IMR-90 (cell line): Measurements from ENCODE around the gene PDS5B. TPM values are rescaled to one million over a fixed set of nuclear protein-coding genes. Genes with fewer than 3 reads are reported as not detected.

ENCODE experiments used
- ATAC-seq: fragments of 200-7000 bp; cut with Tn5 transposase; 2 replicates; pipeline ENCODE4 v1.9.1; 2020; ENCODE audit warnings: low read depth, mild to moderate bottlenecking, moderate library complexity
- BruUV-seq: library from RNA; stranded (reverse); fragments of 400-500 nt; replicated peaks from 2 replicates; lab custom pipeline; 2021; lab: Mats Ljungman, UMichigan
- CTCF ChIA-PET: fragments of 300-600 bp; formaldehyde crosslinking; extraction: SDS; loops from one replicate; lab custom pipeline; 2021; ENCODE audit warnings: antibody characterized with exemption; lab: Yijun Ruan, JAX
- POLR2A ChIA-PET: fragments of 300-600 bp; sonication (Branson Sonifier 250); formaldehyde crosslinking; loops from one replicate; lab custom pipeline; 2022; ENCODE audit warnings: antibody characterized with exemption; ENCODE audit not compliant: unreplicated experiment; lab: Charles Lee
- DNase-seq: peaks from one replicate; pipeline ENCODE4 v3.0.0; 2013
- H2AFZ ChIP-seq: replicated peaks from 2 replicates; pipeline ENCODE3; 2013; ENCODE audit warnings: low read length, mild to moderate bottlenecking; ENCODE audit not compliant: poor library complexity
- H2AK5ac ChIP-seq: 2 replicates; pipeline ENCODE4 v1.6.1; 2013; ENCODE audit warnings: low read depth, low read length, inconsistent platforms
- H2AK9ac ChIP-seq: replicated peaks from 2 replicates; pipeline ENCODE3; 2013; ENCODE audit warnings: mild to moderate bottlenecking, low read depth, low read length, moderate library complexity; ENCODE audit not compliant: poor library complexity
- H2BK120ac ChIP-seq: 2 replicates; pipeline ENCODE4 v1.6.1; 2013; ENCODE audit warnings: low read depth, low read length, inconsistent platforms
- H2BK15ac ChIP-seq: 3 replicates; pipeline ENCODE4 v1.6.1; 2013; ENCODE audit warnings: low read depth, low read length, inconsistent platforms
- H2BK20ac ChIP-seq: 2 replicates; pipeline ENCODE4 v1.6.1; 2013; ENCODE audit warnings: low read depth, mild to moderate bottlenecking, inconsistent platforms, low read length, moderate library complexity
- H2BK5ac ChIP-seq: 2 replicates; pipeline ENCODE4 v1.6.1; 2013; ENCODE audit warnings: mild to moderate bottlenecking, low read depth, low read length, inconsistent platforms; ENCODE audit not compliant: poor library complexity, severe bottlenecking
- H3K14ac ChIP-seq: replicated peaks from 2 replicates; pipeline ENCODE4 v1.6.1; 2013; ENCODE audit warnings: low read depth, low read length, inconsistent platforms
- H3K18ac ChIP-seq: 2 replicates; pipeline ENCODE4 v1.6.1; 2013; ENCODE audit warnings: low read depth, low read length, control low read depth
- H3K23ac ChIP-seq: 2 replicates; pipeline ENCODE4 v1.6.1; 2013; ENCODE audit warnings: low read depth, low read length, inconsistent platforms
- H3K27ac ChIP-seq: 2 replicates; pipeline ENCODE4 v1.5.1; 2013; ENCODE audit warnings: mild to moderate bottlenecking, control low read depth, low read length; ENCODE audit not compliant: insufficient read depth
- H3K27me3 ChIP-seq: 2 replicates; pipeline ENCODE4 v1.6.1; 2013; ENCODE audit warnings: low read length; ENCODE audit not compliant: control insufficient read depth, insufficient read depth
- H3K36me3 ChIP-seq: 2 replicates; pipeline ENCODE4 v1.6.1; 2013; ENCODE audit warnings: low read length, mixed read lengths; ENCODE audit not compliant: control insufficient read depth, insufficient read depth
- H3K4ac ChIP-seq: 2 replicates; pipeline ENCODE4 v1.6.1; 2013; ENCODE audit warnings: low read depth, low read length, inconsistent platforms
- H3K4me1 ChIP-seq: 2 replicates; pipeline ENCODE4 v1.6.1; 2013; ENCODE audit warnings: low read length, mixed read lengths; ENCODE audit not compliant: control insufficient read depth, insufficient read depth
- H3K4me2 ChIP-seq: 2 replicates; pipeline ENCODE4 v1.6.1; 2013; ENCODE audit warnings: low read depth, mild to moderate bottlenecking, control low read depth, low read length, moderate library complexity
- H3K4me3 ChIP-seq: 2 replicates; pipeline ENCODE4 v1.5.1; 2013; ENCODE audit warnings: low read depth, mild to moderate bottlenecking, control low read depth, low read length, moderate library complexity; ENCODE audit not compliant: insufficient read depth
- H3K56ac ChIP-seq: 2 replicates; pipeline ENCODE4 v1.6.1; 2013; ENCODE audit warnings: low read length, inconsistent platforms; ENCODE audit not compliant: insufficient read depth; ENCODE audit errors: extremely low read depth
- H3K79me1 ChIP-seq, 2 experiments: 2 replicates each; pipeline ENCODE4 v1.6.1; 2013; ENCODE audit warnings: low read length in 2 of 2, inconsistent platforms in 1 of 2, low read depth in 1 of 2
- H3K9ac ChIP-seq: 2 replicates; pipeline ENCODE4 v1.6.1; 2013; ENCODE audit warnings: low read depth, low read length, control low read depth
- H3K9me1 ChIP-seq: 2 replicates; pipeline ENCODE4 v1.6.1; 2013; ENCODE audit warnings: low read length, inconsistent platforms; ENCODE audit not compliant: insufficient read depth
- H3K9me3 ChIP-seq: 2 replicates; pipeline ENCODE4 v1.6.1; 2013; ENCODE audit warnings: low read length; ENCODE audit not compliant: control insufficient read depth, insufficient read depth
- H4K20me1 ChIP-seq: 2 replicates; pipeline ENCODE4 v1.6.1; 2013; ENCODE audit warnings: low read length, inconsistent platforms; ENCODE audit not compliant: insufficient read depth
- H4K5ac ChIP-seq: 2 replicates; pipeline ENCODE4 v1.6.1; 2013; ENCODE audit warnings: mild to moderate bottlenecking, low read depth, low read length, control low read depth
- H4K8ac ChIP-seq, 2 experiments: 2 replicates each; pipeline ENCODE4 v1.6.1; 2013; ENCODE audit warnings: low read depth in 2 of 2, low read length in 2 of 2, control low read depth in 1 of 2, inconsistent platforms in 1 of 2
- H4K91ac ChIP-seq: 2 replicates; pipeline ENCODE4 v1.6.1; 2013; ENCODE audit warnings: low read depth, low read length, inconsistent platforms; ENCODE audit not compliant: insufficient read depth
- CHD1 ChIP-seq: IDR thresholded peaks from 2 replicates; pipeline ENCODE4 v1.6.1; 2012; ENCODE audit warnings: low read depth, low read length, improper control_type of control experiment
- CTCF ChIP-seq: conservative IDR thresholded peaks from 2 replicates; pipeline ENCODE4 v1.5.1; 2012; ENCODE audit warnings: mild to moderate bottlenecking, low read depth, low read length, improper control_type of control experiment
- MAZ ChIP-seq: IDR thresholded peaks from 2 replicates; pipeline ENCODE4 v1.6.1; 2012; ENCODE audit warnings: low read depth, mild to moderate bottlenecking, low read length, improper control_type of control experiment, moderate library complexity, borderline replicate concordance
- NFE2L2 ChIP-seq: fragments of 150-350 bp; IDR thresholded peaks from 2 replicates; pipeline ENCODE4 v1.6.1; 2016; ENCODE audit warnings: low read depth, mild to moderate bottlenecking, low read length
- POLR2A ChIP-seq: IDR thresholded peaks from 2 replicates; pipeline ENCODE4 v1.6.1; 2012; ENCODE audit warnings: mild to moderate bottlenecking, low read depth, low read length
- RAD21 ChIP-seq: IDR thresholded peaks from 2 replicates; pipeline ENCODE4 v1.6.1; 2012; ENCODE audit warnings: low read length, improper control_type of control experiment
- WGBS, 2 experiments: methylation state at CpG; one replicate each; pipeline versions ENCODE4 v1.1.5 to v1.1.7; 2013; ENCODE audit warnings: missing lambda C conversion rate in 2 of 2; ENCODE audit not compliant: insufficient read length in 1 of 2; ENCODE audit errors: extremely low coverage in 2 of 2; 5-methylcytosine and 5-hydroxymethylcytosine counted together
- dilution Hi-C: fragments of 300-500 bp; cut with HindIII; formaldehyde crosslinking; loops from one replicate; pipeline ENCODE4 v1.14.3; 2018; ENCODE audit warnings: low sequenced_read_pairs; ENCODE audit not compliant: unreplicated experiment
- in situ Hi-C: fragments of 300-500 bp; cut with MboI; formaldehyde crosslinking; loops from 3 replicates; pipeline ENCODE4 v1.14.3; 2019; ENCODE audit warnings: low sequenced_read_pairs, inconsistent platforms, mixed read lengths
- intact Hi-C: fragments of 100-400 bp; cut with micrococcal nuclease; formaldehyde crosslinking; loops from 2 replicates; pipeline ENCODE4 v1.10.0; 2022
- polyA plus RNA-seq, 3 experiments: library from polyadenylated mRNA; depleted of rRNA; stranded (reverse); fragments of >200 nt; gene quantifications; 2 replicates each; pipeline ENCODE4 v1.2.3, GENCODE V29; 2012; ENCODE audit warnings: low replicate concordance in 1 of 3
- total RNA-seq: library from RNA; depleted of rRNA; stranded (reverse); fragments of >200 nt; gene quantifications from 2 replicates; pipeline ENCODE4 v1.2.3, GENCODE V29; 2012
- TF ChIP-seq, protein P1 (sequence below): fragments of 150-350 bp; IDR thresholded peaks from 2 replicates; pipeline ENCODE4 v1.6.1; 2016; ENCODE audit warnings: low read depth, mild to moderate bottlenecking, low read length, moderate library complexity, borderline replicate concordance

PDS5B gene
- total and polyA plus RNA-seq, 2 of the 4 experiments (the other 2 are of a cell fraction) = 6.2 to 20.1 TPM

DNA sequence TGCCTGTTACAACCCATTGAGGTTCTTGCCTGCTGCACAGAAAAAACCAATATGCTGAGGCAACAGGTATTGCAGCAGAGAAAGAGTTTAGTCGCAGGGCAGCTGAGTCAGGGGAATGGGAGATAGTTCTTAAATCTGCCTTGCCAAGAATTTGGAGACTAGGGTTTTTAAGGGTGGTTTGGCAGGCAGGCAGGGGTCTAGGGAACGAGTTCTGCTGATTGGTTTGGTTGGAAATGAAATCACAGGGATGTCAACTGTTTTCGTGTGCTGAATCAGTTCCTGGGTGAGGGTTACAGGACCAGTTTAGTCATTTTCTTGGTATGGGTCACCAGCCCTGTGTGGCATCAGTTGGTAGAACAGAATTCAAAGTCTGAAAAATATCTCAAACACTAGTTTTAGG is 36.6 kb downstream of the PDS5B start:
- Histone ChIP-seq H2BK15ac (no peak overlapping the region), H3K18ac (no peak overlapping the region), H3K4me3 (no peak overlapping the region), H3K79me1 (peaks cover 34 to 52% of the 10 kb centered on the region in 2 experiments), H3K27me3 (no peaks in the 10 kb centered on the region), H3K4me1 (peaks cover 4% of the 10 kb centered on the region; the same call in 1 of the 2 replicates), H3K14ac (no peak overlapping the region), H3K36me3 (no peaks in the 10 kb centered on the region), H3K9ac (no peak overlapping the region), H3K4me2 (no peak overlapping the region), H2BK5ac (no peak overlapping the region), H3K9me3 (peaks cover 4% of the 10 kb centered on the region; the same call in 1 of the 2 replicates), H3K27ac (no peak overlapping the region), H2AK5ac (no peak overlapping the region), H2BK20ac (no peak overlapping the region), H3K56ac (no peak overlapping the region), H3K23ac (no peak overlapping the region), H2AFZ (no peak overlapping the region), H2AK9ac (no peak overlapping the region), H4K8ac (no peak overlapping the region), H4K5ac (no peak overlapping the region), H4K20me1 (peaks cover 28% of the 10 kb centered on the region), H3K4ac (no peak overlapping the region), H2BK120ac (no peak overlapping the region), H3K9me1 (peaks cover 3% of the 10 kb centered on the region), H4K91ac (no peak overlapping the region)
- WGBS, 2 experiments = 83% methylated on average over 1 of the region's 3 CpGs; no CpG with 5 or more reads in 1 of the 2 experiments
- no peak for DNase-seq
- ChIA-PET POLR2A (no interaction called here), CTCF (interaction anchor here (1.3 kb wide), 1 partner anchor 37 kb away, joined by 4 read pairs; no protein-coding TSS in a partner anchor)
- dilution Hi-C loops (no loop called here), intact Hi-C loops (no loop called here), in situ Hi-C loops (no loop called here)
- no peak for TF ChIP-seq RAD21
- TF ChIP-seq POLR2A = no peak
- TF ChIP-seq CHD1 = no peak
- TF ChIP-seq CTCF = no peak
- TF ChIP-seq, protein P1, sequence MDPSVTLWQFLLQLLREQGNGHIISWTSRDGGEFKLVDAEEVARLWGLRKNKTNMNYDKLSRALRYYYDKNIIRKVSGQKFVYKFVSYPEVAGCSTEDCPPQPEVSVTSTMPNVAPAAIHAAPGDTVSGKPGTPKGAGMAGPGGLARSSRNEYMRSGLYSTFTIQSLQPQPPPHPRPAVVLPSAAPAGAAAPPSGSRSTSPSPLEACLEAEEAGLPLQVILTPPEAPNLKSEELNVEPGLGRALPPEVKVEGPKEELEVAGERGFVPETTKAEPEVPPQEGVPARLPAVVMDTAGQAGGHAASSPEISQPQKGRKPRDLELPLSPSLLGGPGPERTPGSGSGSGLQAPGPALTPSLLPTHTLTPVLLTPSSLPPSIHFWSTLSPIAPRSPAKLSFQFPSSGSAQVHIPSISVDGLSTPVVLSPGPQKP = no peak
- no peak for TF ChIP-seq NFE2L2
- no peak for TF ChIP-seq MAZ
- no TSS peak for BruUV-seq
- ATAC-seq = no peak
